IMR-90 (cell line): Measurements from ENCODE around the gene PUS3. TPM values are rescaled to one million over a fixed set of nuclear protein-coding genes. Genes with fewer than 3 reads are reported as not detected.
"Not testable (repeated sequence)": the region's sequence is repeated elsewhere in the genome, so short reads cannot be mapped to it uniquely, and the experiment has no call there.

Experiments used
- ATAC-seq: fragments of 200-7000 bp; cut with Tn5 transposase; 2 replicates; pipeline ENCODE4 v1.9.1; 2020; ENCODE audit warnings: low read depth, mild to moderate bottlenecking, moderate library complexity
- BruUV-seq: library from RNA; stranded (reverse); fragments of 400-500 nt; replicated peaks from 2 replicates; lab custom pipeline; 2021; lab: Mats Ljungman, UMichigan
- CTCF ChIA-PET: fragments of 300-600 bp; formaldehyde crosslinking; extraction: SDS; loops from one replicate; lab custom pipeline; 2021; ENCODE audit warnings: antibody characterized with exemption; lab: Yijun Ruan, JAX
- POLR2A ChIA-PET: fragments of 300-600 bp; sonication (Branson Sonifier 250); formaldehyde crosslinking; loops from one replicate; lab custom pipeline; 2022; ENCODE audit warnings: antibody characterized with exemption; ENCODE audit not compliant: unreplicated experiment; lab: Charles Lee
- DNase-seq: peaks from one replicate; pipeline ENCODE4 v3.0.0; 2013
- H2AFZ ChIP-seq: replicated peaks from 2 replicates; pipeline ENCODE3; 2013; ENCODE audit warnings: low read length, mild to moderate bottlenecking; ENCODE audit not compliant: poor library complexity
- H2AK5ac ChIP-seq: 2 replicates; pipeline ENCODE4 v1.6.1; 2013; ENCODE audit warnings: low read depth, low read length, inconsistent platforms
- H2AK9ac ChIP-seq: replicated peaks from 2 replicates; pipeline ENCODE3; 2013; ENCODE audit warnings: mild to moderate bottlenecking, low read depth, low read length, moderate library complexity; ENCODE audit not compliant: poor library complexity
- H2BK120ac ChIP-seq: 2 replicates; pipeline ENCODE4 v1.6.1; 2013; ENCODE audit warnings: low read depth, low read length, inconsistent platforms
- H2BK15ac ChIP-seq: 3 replicates; pipeline ENCODE4 v1.6.1; 2013; ENCODE audit warnings: low read depth, low read length, inconsistent platforms
- H2BK20ac ChIP-seq: 2 replicates; pipeline ENCODE4 v1.6.1; 2013; ENCODE audit warnings: low read depth, mild to moderate bottlenecking, inconsistent platforms, low read length, moderate library complexity
- H2BK5ac ChIP-seq: 2 replicates; pipeline ENCODE4 v1.6.1; 2013; ENCODE audit warnings: mild to moderate bottlenecking, low read depth, low read length, inconsistent platforms; ENCODE audit not compliant: poor library complexity, severe bottlenecking
- H3K14ac ChIP-seq: replicated peaks from 2 replicates; pipeline ENCODE4 v1.6.1; 2013; ENCODE audit warnings: low read depth, low read length, inconsistent platforms
- H3K18ac ChIP-seq: 2 replicates; pipeline ENCODE4 v1.6.1; 2013; ENCODE audit warnings: low read depth, low read length, control low read depth
- H3K23ac ChIP-seq: 2 replicates; pipeline ENCODE4 v1.6.1; 2013; ENCODE audit warnings: low read depth, low read length, inconsistent platforms
- H3K27ac ChIP-seq: 2 replicates; pipeline ENCODE4 v1.5.1; 2013; ENCODE audit warnings: mild to moderate bottlenecking, control low read depth, low read length; ENCODE audit not compliant: insufficient read depth
- H3K27me3 ChIP-seq: 2 replicates; pipeline ENCODE4 v1.6.1; 2013; ENCODE audit warnings: low read length; ENCODE audit not compliant: control insufficient read depth, insufficient read depth
- H3K36me3 ChIP-seq: 2 replicates; pipeline ENCODE4 v1.6.1; 2013; ENCODE audit warnings: low read length, mixed read lengths; ENCODE audit not compliant: control insufficient read depth, insufficient read depth
- H3K4ac ChIP-seq: 2 replicates; pipeline ENCODE4 v1.6.1; 2013; ENCODE audit warnings: low read depth, low read length, inconsistent platforms
- H3K4me1 ChIP-seq: 2 replicates; pipeline ENCODE4 v1.6.1; 2013; ENCODE audit warnings: low read length, mixed read lengths; ENCODE audit not compliant: control insufficient read depth, insufficient read depth
- H3K4me2 ChIP-seq: 2 replicates; pipeline ENCODE4 v1.6.1; 2013; ENCODE audit warnings: low read depth, mild to moderate bottlenecking, control low read depth, low read length, moderate library complexity
- H3K4me3 ChIP-seq: 2 replicates; pipeline ENCODE4 v1.5.1; 2013; ENCODE audit warnings: low read depth, mild to moderate bottlenecking, control low read depth, low read length, moderate library complexity; ENCODE audit not compliant: insufficient read depth
- H3K56ac ChIP-seq: 2 replicates; pipeline ENCODE4 v1.6.1; 2013; ENCODE audit warnings: low read length, inconsistent platforms; ENCODE audit not compliant: insufficient read depth; ENCODE audit errors: extremely low read depth
- H3K79me1 ChIP-seq, 2 experiments: 2 replicates each; pipeline ENCODE4 v1.6.1; 2013; ENCODE audit warnings: low read length in 2 of 2, inconsistent platforms in 1 of 2, low read depth in 1 of 2
- H3K9ac ChIP-seq: 2 replicates; pipeline ENCODE4 v1.6.1; 2013; ENCODE audit warnings: low read depth, low read length, control low read depth
- H3K9me1 ChIP-seq: 2 replicates; pipeline ENCODE4 v1.6.1; 2013; ENCODE audit warnings: low read length, inconsistent platforms; ENCODE audit not compliant: insufficient read depth
- H3K9me3 ChIP-seq: 2 replicates; pipeline ENCODE4 v1.6.1; 2013; ENCODE audit warnings: low read length; ENCODE audit not compliant: control insufficient read depth, insufficient read depth
- H4K20me1 ChIP-seq: 2 replicates; pipeline ENCODE4 v1.6.1; 2013; ENCODE audit warnings: low read length, inconsistent platforms; ENCODE audit not compliant: insufficient read depth
- H4K5ac ChIP-seq: 2 replicates; pipeline ENCODE4 v1.6.1; 2013; ENCODE audit warnings: mild to moderate bottlenecking, low read depth, low read length, control low read depth
- H4K8ac ChIP-seq, 2 experiments: 2 replicates each; pipeline ENCODE4 v1.6.1; 2013; ENCODE audit warnings: low read depth in 2 of 2, low read length in 2 of 2, control low read depth in 1 of 2, inconsistent platforms in 1 of 2
- H4K91ac ChIP-seq: 2 replicates; pipeline ENCODE4 v1.6.1; 2013; ENCODE audit warnings: low read depth, low read length, inconsistent platforms; ENCODE audit not compliant: insufficient read depth
- WGBS, 2 experiments: methylation state at CpG; one replicate each; pipeline versions ENCODE4 v1.1.5 to v1.1.7; 2013; ENCODE audit warnings: missing lambda C conversion rate in 2 of 2; ENCODE audit not compliant: insufficient read length in 1 of 2; ENCODE audit errors: extremely low coverage in 2 of 2; 5-methylcytosine and 5-hydroxymethylcytosine counted together
- dilution Hi-C: fragments of 300-500 bp; cut with HindIII; formaldehyde crosslinking; loops from one replicate; pipeline ENCODE4 v1.14.3; 2018; ENCODE audit warnings: low sequenced_read_pairs; ENCODE audit not compliant: unreplicated experiment
- in situ Hi-C: fragments of 300-500 bp; cut with MboI; formaldehyde crosslinking; loops from 3 replicates; pipeline ENCODE4 v1.14.3; 2019; ENCODE audit warnings: low sequenced_read_pairs, inconsistent platforms, mixed read lengths
- intact Hi-C: fragments of 100-400 bp; cut with micrococcal nuclease; formaldehyde crosslinking; loops from 2 replicates; pipeline ENCODE4 v1.10.0; 2022
- polyA plus RNA-seq, 3 experiments: library from polyadenylated mRNA; depleted of rRNA; stranded (reverse); fragments of >200 nt; gene quantifications; 2 replicates each; pipeline ENCODE4 v1.2.3, GENCODE V29; 2012; ENCODE audit warnings: low replicate concordance in 1 of 3
- total RNA-seq: library from RNA; depleted of rRNA; stranded (reverse); fragments of >200 nt; gene quantifications from 2 replicates; pipeline ENCODE4 v1.2.3, GENCODE V29; 2012

PUS3 gene
- total and polyA plus RNA-seq, 2 of the 4 experiments (the other 2 are of a cell fraction) = 6.1 to 11.7 TPM

DNA sequence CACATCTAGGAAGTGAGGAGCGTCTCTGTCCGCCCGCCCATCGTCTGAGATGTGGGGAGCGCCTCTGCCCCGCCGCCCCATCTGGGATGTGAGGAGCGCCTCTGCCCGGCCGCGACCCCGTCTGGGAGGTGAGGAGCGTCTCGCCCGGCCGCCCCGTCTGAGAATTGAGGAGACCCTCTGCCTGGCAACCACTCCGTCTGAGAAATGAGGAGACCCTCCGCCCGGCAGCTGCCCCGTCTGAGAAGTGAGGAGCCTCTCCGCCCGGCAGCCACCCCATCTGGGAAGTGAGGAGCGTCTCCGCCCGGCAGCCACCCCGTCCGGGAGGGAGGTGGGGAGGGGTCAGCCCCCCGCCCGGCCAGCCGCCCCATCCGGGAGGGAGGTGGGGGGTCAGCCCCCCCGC, 40.2 kb downstream of the PUS3 start:
- H4K8ac ChIP-seq, H2AK5ac ChIP-seq, CTCF ChIA-PET, H2BK20ac ChIP-seq, H4K91ac ChIP-seq, H3K36me3 ChIP-seq, H3K4me2 ChIP-seq, H2AFZ ChIP-seq, dilution Hi-C loops, H3K14ac ChIP-seq, DNase-seq, in situ Hi-C loops, H4K20me1 ChIP-seq, H3K9ac ChIP-seq, H2BK15ac ChIP-seq, H3K4me1 ChIP-seq, H3K9me3 ChIP-seq, H3K4me3 ChIP-seq, H3K27me3 ChIP-seq, H3K4ac ChIP-seq, intact Hi-C loops, BruUV-seq, ATAC-seq, H2BK120ac ChIP-seq, H3K56ac ChIP-seq, H2AK9ac ChIP-seq, H3K23ac ChIP-seq, H4K5ac ChIP-seq, H2BK5ac ChIP-seq, POLR2A ChIA-PET, H3K9me1 ChIP-seq, H3K18ac ChIP-seq, H3K27ac ChIP-seq, H3K79me1 ChIP-seq: not testable (repeated sequence)
- no CpG with 5 or more reads among the region's 33 CpGs for WGBS, 2 experiments

DNA sequence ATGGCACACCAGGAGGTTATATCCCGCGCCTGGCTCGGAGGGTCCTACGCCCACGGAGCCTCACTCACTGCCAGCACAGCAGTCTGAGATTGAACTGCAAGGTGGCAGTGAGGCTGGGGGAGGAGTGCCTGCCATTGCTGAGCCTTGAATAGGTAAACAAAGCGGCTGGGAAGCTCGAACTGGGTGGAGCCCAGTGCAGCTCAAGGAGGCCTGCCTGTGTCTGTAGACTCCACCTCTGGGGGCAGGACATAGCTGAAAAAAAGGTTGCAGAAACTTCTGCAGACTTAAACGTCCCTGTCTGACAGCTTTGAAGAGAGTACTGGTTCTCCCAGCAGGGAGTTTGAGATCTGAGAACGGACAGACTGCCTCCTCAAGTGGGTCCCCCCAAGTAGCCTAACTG, 45.3 kb downstream of the PUS3 start:
- BruUV-seq, H3K27me3 ChIP-seq, intact Hi-C loops, H3K56ac ChIP-seq, H2BK15ac ChIP-seq, POLR2A ChIA-PET, H3K23ac ChIP-seq, in situ Hi-C loops, H3K9me1 ChIP-seq, dilution Hi-C loops, H2BK5ac ChIP-seq, H3K4ac ChIP-seq, H2BK120ac ChIP-seq, H3K14ac ChIP-seq, H4K91ac ChIP-seq, ATAC-seq, H3K36me3 ChIP-seq, H2AK9ac ChIP-seq, H3K9me3 ChIP-seq, H3K18ac ChIP-seq, H2BK20ac ChIP-seq, DNase-seq, H2AK5ac ChIP-seq, H4K5ac ChIP-seq, H4K8ac ChIP-seq, CTCF ChIA-PET, H2AFZ ChIP-seq, H3K9ac ChIP-seq, H3K27ac ChIP-seq, H3K4me1 ChIP-seq, H3K4me3 ChIP-seq, H3K79me1 ChIP-seq, H4K20me1 ChIP-seq, H3K4me2 ChIP-seq: not testable (repeated sequence)
- 57% methylated on average over 2 of the region's 9 CpGs; no CpG with 5 or more reads in 1 of the 2 experiments for WGBS, 2 experiments
